Panc1 (cell line): ENCODE results near the gene SMIM24. TPM values are rescaled to one million over a fixed set of nuclear protein-coding genes. Genes with fewer than 3 reads are reported as not detected.
A peak's percentile ranks its signal among the peaks of the same experiment; 100 is the strongest.

Source experiments
- ATAC-seq: fragments of 200-7000 bp; cut with Tn5 transposase; 2 replicates; pipeline ENCODE4 v1.9.1; 2020; ENCODE audit warnings: mild to moderate bottlenecking, moderate library complexity
- BruUV-seq: library from RNA; stranded (reverse); fragments of 400-500 nt; replicated peaks from 2 replicates; lab custom pipeline; 2021; lab: Mats Ljungman, UMichigan
- CTCF ChIA-PET: fragments of 300-600 bp; sonication (Branson Sonifier 250); formaldehyde crosslinking; loops from one replicate; lab custom pipeline; 2022; ENCODE audit warnings: antibody characterized with exemption; lab: Charles Lee
- POLR2A ChIA-PET: fragments of 300-600 bp; sonication (Branson Sonifier 250); formaldehyde crosslinking; loops from one replicate; lab custom pipeline; 2022; ENCODE audit warnings: antibody characterized with exemption; lab: Charles Lee
- DNase-seq: peaks from one replicate; pipeline ENCODE4 v3.0.0-alpha.2; 2010; ENCODE audit warnings: low read depth, low spot score
- H3K27ac ChIP-seq: 2 replicates; pipeline ENCODE4 v1.5.1; 2011; ENCODE audit warnings: mild to moderate bottlenecking, low read length, inconsistent platforms
- H3K27me3 ChIP-seq: fragments of 200-500 bp; sonication (Bioruptor generic); 2 replicates; pipeline ENCODE4 v1.6.0; 2014; ENCODE audit warnings: low read length, inconsistent platforms; ENCODE audit not compliant: control insufficient read depth, insufficient read depth
- H3K36me3 ChIP-seq: fragments of 200-500 bp; sonication (Bioruptor generic); 2 replicates; pipeline ENCODE4 v1.5.1; 2014; ENCODE audit warnings: inconsistent platforms, mild to moderate bottlenecking, low read length, moderate library complexity; ENCODE audit not compliant: control insufficient read depth, insufficient read depth
- H3K4me1 ChIP-seq: 2 replicates; pipeline ENCODE4 v1.5.1; 2011; ENCODE audit warnings: inconsistent platforms, mild to moderate bottlenecking, low read length, moderate library complexity; ENCODE audit not compliant: control insufficient read depth, insufficient read depth
- H3K4me3 ChIP-seq, 2 experiments: 2 replicates each; pipeline ENCODE4 v1.5.1; 2011 to 2012; ENCODE audit warnings: low read depth in 2 of 2, low read length in 2 of 2, mild to moderate bottlenecking in 2 of 2, inconsistent platforms in 1 of 2, moderate library complexity in 1 of 2
- H3K9me3 ChIP-seq: fragments of 200-500 bp; sonication (Bioruptor generic); 2 replicates; pipeline ENCODE4 v1.5.1; 2014; ENCODE audit warnings: low read depth, mild to moderate bottlenecking, inconsistent platforms, low read length, moderate library complexity; ENCODE audit not compliant: control insufficient read depth, insufficient read depth
- CTCF ChIP-seq: fragments of 450-650 bp; IDR thresholded peaks from 2 replicates; pipeline ENCODE4 v1.5.1; 2017; ENCODE audit warnings: mild to moderate bottlenecking
- POLR2AphosphoS5 ChIP-seq: IDR thresholded peaks from 2 replicates; pipeline ENCODE4 v1.6.1; 2012; ENCODE audit warnings: mild to moderate bottlenecking, low read depth, low read length, moderate library complexity
- REST ChIP-seq, 2 experiments: IDR thresholded peaks; 2 replicates each; pipeline ENCODE4 v1.6.1; 2011 to 2012; ENCODE audit warnings: low read depth in 2 of 2, control low read depth in 1 of 2, low read length in 1 of 2, mild to moderate bottlenecking in 1 of 2, moderate library complexity in 1 of 2; ENCODE audit not compliant: insufficient read depth in 1 of 2
- SIN3A ChIP-seq: IDR thresholded peaks from 2 replicates; pipeline ENCODE4 v1.6.1; 2012; ENCODE audit warnings: low read depth, mild to moderate bottlenecking, low read length, moderate library complexity, borderline replicate concordance; ENCODE audit not compliant: insufficient read depth
- TCF7L2 ChIP-seq: IDR thresholded peaks from 2 replicates; pipeline ENCODE4 v1.6.1; 2011; ENCODE audit warnings: mild to moderate bottlenecking, low read depth, low read length, inconsistent platforms
- in situ Hi-C: cut with HindIII; loops from 2 replicates; pipeline ENCODE4 v1.10.0; 2016; ENCODE audit warnings: low sequenced_read_pairs, low pct_unique_long_range_greater_than_20kb
- intact Hi-C: fragments of 100-400 bp; cut with micrococcal nuclease; formaldehyde crosslinking; loops from one replicate; pipeline ENCODE4 v1.10.0; 2022; ENCODE audit not compliant: unreplicated experiment
- total RNA-seq: library from RNA; stranded (reverse); gene quantifications from one replicate; pipeline ENCODE4 v1.2.1, GENCODE V29; 2021; ENCODE audit not compliant: unreplicated experiment

The SMIM24 gene
- total RNA-seq, 1 experiment from 2014 or later, result 0.28 TPM

- Histone ChIP-seq H3K27me3 (no peaks in the 10 kb centered on the region), H3K9me3 (no peaks in the 10 kb centered on the region), H3K27ac (no peak overlapping the region), H3K4me3 (no peak overlapping the region), H3K4me1 (no peaks in the 10 kb centered on the region), H3K36me3 (peaks cover 5% of the 10 kb centered on the region; the same call in 1 of the 2 replicates)
- TF ChIP-seq REST (IDR thresholded peaks at IDR 0.05; ENCODE audit: insufficient read depth in 1 of 2, low read depth in 2 of 2, low read length in 1 of 2), result no peak
- peak; percentile 89 for ATAC-seq
- ChIA-PET CTCF (interaction anchor here (0.5 kb wide), 1 partner anchor 32 kb away, joined by 6 read pairs; no protein-coding TSS in a partner anchor), POLR2A (no interaction called here)
- no TSS peak for BruUV-seq
- in situ Hi-C loops (no loop called here), intact Hi-C loops (no loop called here)
- DNase-seq, result no peak
Measured at GRCh38 chr19:3440082-3440481, 40.2 kb downstream of the SMIM24 start.

GRCh38 chr19:3434630-3435553 is 45.4 kb downstream of the SMIM24 start:
- Histone ChIP-seq H3K4me1 (no peaks in the 10 kb centered on the region), H3K27me3 (no peaks in the 10 kb centered on the region), H3K36me3 (peaks cover 8% of the 10 kb centered on the region; the same call in 1 of the 2 replicates), H3K4me3 (peak overlapping the region in 1 of 2 experiments; percentile 8; a peak in 1 of 4 replicates), H3K27ac (no peak overlapping the region), H3K9me3 (no peaks in the 10 kb centered on the region)
- TF ChIP-seq TCF7L2 (no peak), SIN3A (no peak), REST (IDR thresholded peaks at IDR 0.05; ENCODE audit: insufficient read depth in 1 of 2, low read depth in 2 of 2, low read length in 1 of 2) (no peak), CTCF (no peak), POLR2AphosphoS5 (no peak)
- ChIA-PET POLR2A (no interaction called here), CTCF (interaction anchor here (0.7 kb wide), 1 partner anchor 331 kb away, joined by 3 read pairs; no protein-coding TSS in a partner anchor)
- ATAC-seq (no peak), DNase-seq (no peak)
- no TSS peak for BruUV-seq
- intact Hi-C loops, result no loop called here
- in situ Hi-C loops, result no loop called here
